Measurements from ENCODE around the gene FEV.

The FEV gene

DNA sequence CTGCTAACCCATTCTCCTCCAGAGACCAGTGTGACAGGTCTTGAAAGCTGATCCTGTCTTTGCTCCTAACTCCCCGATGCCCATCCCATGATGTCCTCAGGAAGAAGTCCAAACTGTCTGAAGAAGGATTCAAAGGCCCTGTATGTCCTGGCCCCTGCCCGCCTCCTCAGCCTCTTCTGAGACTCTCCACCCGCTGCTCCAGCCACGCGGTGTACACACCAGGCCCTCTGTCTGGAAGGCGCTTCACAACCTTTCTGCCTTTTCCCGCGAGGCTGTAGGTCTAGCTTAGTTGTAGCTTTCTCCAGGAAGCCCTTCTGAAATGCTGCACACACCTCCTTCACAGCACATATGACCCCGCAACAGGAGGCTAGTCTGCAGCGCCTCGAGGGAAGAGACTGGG lies 31.7 kb upstream of the FEV start:
- FAIRE-seq, result no peak

DNA sequence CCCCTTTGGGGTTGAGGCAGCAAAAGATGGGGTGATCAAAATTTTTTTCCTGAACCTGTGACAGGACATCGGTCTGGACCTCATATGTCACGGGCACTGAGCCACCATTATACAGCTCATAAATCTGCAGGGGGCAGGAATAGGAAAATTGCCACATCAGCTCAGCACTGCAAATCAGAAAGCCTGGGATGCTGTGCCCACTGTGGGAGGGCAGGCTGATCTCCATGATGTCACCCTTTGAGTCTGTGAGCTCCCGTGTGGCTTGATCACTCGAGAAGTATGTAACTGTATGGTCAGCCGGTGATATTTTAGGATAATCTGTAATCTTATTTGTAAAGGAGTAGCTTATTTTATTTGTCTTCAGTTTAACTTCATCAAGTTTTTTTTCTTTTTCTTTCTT lies 25.9 kb upstream of the FEV start:
- no peak for FAIRE-seq

DNA sequence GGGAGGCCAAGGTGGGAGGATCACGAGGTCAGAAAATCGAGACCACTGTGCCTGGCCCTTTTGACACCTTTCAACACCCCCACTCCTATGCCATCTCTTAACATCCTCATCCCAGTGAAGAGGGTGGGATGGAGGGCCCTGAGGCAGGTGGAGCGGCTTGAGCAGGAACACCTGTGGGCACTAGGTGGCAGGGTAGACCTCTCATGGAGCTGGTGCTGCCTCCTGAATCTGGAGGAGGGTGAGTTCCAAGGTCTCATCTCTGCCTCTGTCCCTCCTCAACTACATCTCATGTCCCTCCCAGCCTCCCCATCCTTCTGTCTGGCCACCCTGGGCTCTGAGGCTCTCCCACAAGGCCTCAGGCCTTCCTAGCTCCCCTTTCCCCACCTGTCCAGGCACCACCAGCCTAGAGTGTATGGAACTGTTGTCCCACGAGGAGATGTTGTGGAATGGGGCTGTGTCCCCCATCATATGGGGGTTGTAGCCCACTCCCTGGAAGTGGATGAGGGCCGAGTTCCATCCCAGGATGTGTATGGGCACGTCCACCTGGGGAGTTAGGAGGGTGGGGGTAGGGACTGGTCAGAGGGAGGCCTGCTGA lies 25.3 kb upstream of the FEV start:
- FAIRE-seq, result no peak

DNA sequence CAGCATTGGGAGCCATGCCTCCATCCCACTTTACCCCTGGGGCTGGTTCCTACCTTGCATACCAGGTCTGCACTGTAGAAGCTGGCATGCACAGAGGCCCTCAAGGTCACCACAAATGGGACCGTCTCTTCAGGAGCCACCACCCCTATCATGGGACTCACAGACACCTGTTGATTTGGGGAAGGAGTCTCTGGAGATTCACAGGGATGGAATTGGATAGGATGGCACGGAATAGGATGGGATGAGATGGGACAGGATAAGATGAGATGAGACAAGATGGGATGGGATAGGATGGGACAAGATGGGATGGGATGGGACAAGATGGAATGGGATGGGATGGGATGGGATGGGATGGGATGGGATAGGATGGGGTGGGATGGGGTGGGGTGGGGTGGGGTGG lies 24.3 kb upstream of the FEV start:
- FAIRE-seq, result no peak

DNA sequence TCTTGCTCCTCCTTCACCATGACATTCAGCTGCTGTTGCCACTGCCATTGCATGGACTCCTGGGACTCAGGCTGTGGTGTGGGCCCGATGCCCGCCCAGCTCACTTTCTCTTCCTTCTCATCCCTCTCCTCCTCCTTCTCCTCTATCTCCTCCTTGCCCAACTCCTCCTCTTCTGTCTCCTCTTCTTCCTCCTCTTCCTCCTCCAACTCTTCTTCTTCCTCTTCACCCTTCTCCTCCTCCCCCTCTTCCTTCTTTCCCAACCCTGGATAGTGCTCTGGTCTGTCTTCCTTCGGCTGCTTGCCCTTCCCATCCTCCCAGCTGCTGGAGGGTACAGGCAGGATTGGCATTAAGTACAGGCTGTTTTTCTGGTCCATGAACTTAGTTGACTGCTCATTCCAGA lies 19.0 kb upstream of the FEV start:
- no peak for FAIRE-seq

DNA sequence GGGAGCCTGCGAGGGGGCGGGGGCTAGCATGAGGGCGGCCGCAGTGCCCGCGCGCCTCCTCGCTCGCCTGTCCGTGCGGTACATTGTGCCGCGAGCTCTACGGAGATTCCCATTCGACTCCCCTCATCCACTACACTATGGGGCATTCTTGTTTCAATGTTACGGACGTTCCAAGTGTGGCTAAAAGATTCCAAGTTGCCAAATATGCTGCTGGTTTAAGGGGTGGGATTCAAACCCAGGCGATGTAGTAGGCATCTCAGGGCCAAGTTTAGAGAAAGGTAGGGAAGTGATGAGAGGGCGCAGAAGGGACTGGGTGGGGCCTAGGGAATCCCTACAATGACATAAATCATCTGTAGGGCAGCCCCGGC lies 18.3 kb upstream of the FEV start:
- FAIRE-seq, result no peak

GRCh38 chr2:219002395-219003266 lies 17.6 kb upstream of the FEV start:
- FAIRE-seq, result no peak

GRCh38 chr2:219001577-219002394 lies 16.8 kb upstream of the FEV start:
- FAIRE-seq, result no peak

DNA sequence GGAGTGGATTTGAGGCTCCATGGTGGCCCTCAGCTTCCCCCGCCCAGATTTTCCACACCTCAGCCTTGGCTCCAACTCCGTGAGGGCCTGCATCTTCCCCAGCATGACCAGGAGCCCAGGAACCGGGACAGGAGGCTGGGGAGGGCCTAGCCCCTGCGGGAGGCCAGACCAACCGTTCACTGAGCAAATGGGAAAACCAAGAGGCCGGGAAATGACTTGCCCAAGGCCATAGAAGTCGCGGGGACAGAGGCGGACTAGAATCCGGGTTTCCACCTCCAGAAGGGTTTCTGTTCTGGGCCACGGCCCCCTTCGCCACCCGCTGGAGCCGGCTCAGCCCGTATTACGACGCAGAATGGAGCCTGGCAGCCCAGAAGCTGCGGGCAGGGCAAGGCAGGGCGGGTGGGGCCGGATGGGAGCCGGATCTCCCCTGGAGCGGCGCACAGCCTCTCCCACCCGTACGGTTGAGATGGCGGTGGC lies 16.2 kb upstream of the FEV start:
- no peak for FAIRE-seq

GRCh38 chr2:219000569-219000960 lies 15.6 kb upstream of the FEV start:
- no peak for FAIRE-seq

DNA sequence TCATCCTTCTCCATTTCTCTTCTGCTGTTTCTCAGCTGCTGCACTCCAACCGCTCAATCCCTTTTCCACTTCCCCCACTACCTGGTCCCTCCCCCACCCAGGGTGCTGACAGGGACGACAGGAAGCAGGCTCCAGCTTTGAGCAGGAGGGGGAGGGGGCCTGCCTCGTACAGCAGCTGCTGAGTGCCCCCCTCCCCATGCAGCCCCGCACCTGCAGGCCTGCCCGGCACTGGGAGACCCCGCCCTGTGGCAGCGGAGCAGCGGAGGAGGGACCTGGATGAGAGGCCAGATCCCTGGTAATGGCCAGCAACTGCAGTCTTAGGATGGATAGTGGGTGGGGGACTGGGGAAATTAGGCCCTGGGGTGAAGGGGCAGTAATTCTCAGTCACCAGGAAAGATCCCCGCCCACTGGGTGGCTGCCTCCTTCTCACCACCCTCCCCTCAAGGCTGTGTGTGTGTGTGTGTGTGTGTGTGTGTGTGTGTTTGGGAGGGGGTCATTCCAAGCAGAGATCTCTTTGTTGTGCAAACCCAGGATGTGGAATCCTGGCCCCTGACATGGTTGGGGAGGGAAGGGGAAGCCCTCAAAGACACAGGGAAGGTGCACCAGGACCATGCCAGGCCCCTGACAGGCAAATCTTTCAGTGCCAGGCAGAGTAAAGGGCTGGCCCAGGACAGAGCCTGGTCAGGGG lies 15.0 kb upstream of the FEV start:
- FAIRE-seq, result no peak

DNA sequence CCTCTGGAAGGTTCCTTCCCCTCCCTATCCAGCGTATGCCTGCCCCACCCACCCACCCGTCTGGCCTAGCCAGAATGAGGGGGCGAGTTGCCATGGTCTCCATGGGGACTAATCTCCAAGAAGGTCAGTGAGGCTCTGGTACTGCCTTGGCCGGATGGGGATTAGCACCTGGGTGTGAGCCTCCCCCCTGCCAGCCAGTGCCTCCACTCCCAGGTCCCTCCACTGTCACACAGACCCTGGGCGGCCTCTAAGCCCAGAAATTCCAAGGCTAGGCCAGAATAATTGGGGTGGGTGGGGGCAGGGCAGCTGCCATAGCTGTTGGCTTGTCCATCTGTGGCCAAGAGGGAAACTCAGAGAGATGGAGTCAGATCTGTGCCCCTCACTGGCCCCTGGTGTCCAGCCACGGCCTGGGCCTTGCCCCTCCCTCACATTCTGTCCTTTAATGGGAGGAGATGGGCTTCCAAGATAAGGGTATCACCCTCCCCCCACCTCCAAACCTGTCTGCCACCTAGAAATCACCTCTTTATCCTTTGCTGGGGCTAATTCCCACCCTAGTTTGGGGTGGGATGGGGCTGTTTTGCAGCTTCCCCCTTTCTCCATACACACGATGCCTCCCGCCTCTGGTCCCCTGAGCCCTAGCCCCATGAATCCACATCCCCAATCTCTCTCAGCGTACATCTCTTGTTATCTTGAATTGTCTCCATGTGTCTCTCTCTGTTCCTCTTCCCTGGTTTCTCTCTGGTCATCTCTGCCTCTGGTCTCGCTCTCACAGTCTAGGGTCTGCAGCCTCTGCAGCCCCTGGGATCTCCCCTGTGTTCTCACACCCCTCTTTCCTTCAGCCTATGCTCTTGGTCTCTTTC lies 14.3 kb upstream of the FEV start:
- FAIRE-seq, result no peak

DNA sequence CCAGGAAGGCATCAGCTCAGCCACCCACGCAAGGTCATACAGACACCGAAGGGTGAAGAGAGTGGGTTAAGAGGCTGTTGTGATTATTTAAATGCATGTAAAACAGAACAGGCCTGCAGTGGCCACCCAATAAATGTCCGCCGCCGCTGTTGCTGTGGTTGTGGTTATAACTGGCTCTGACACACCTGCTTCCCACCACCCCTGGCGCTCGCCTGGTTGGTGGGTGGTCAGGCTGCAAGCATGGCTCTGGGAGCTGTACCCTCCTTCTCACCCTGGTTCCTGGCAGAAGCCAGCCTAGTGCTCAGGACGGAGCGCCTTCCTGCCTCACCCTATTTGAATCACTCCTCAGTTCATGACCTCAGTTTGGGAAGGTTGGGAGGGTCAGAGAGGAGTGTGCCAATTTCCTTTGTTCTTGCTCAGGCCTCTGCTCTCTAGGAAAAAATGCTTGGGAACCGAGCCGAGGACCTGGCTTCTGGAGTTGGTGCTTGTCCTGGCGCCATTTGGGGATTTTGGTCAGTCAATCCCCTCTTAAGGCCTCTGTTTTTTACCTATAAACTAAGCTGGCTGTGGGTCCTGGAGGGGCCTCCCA lies 13.5 kb upstream of the FEV start:
- no peak for FAIRE-seq

GRCh38 chr2:218997731-218998130 lies 12.7 kb upstream of the FEV start:
- FAIRE-seq, result no peak

- FAIRE-seq, result no peak
Observed at GRCh38 chr2:218996937-218997336, 12.0 kb upstream of the FEV start.

- no peak for FAIRE-seq
Observed at GRCh38 chr2:218995972-218996711, 11.2 kb upstream of the FEV start.

DNA sequence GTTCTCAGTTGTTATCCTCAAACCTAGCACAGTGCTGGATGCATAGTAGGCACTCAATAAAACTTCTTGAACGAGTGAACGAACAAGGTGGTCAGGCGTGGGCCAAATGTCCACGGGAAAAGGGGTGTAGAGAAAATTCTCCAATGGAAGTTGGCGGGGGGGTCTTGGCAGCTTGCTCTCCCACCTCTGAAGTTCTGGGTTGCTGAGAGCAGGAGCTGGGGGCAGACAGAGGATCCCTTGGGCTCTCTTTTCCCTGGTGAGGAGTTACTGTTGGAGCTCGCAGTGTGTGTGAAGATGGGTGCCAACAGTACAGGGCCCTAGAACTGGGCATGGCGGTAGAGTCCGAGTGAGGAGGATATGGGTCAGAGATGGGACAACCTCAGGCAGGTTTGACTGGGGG lies 10.6 kb upstream of the FEV start:
- no peak for FAIRE-seq

GRCh38 chr2:218993345-218994315 lies 8.6 kb upstream of the FEV start, which contains the start of gene CRYBA2:
TSS of gene CRYBA2 (minus strand) at chr2:218993422. CDS start at chr2:218993176, 246 bp downstream.
- FAIRE-seq, result no peak

- no peak for FAIRE-seq
Observed at GRCh38 chr2:218992703-218993344, 7.8 kb upstream of the FEV start.
